Stomach (tissue), 4 donors: ENCODE results near the gene FLRT2.

Source experiments
- EP300 ChIP-seq: sonication (generic); formaldehyde crosslinking; IDR thresholded peaks from one replicate; pipeline ENCODE4 v1.6.1; 2017; ENCODE audit warnings: antibody characterized with exemption
- POLR2A ChIP-seq, 4 donors: fragments of 450-650 bp; IDR thresholded peaks; one replicate each; pipeline ENCODE4 v1.6.1; 2016; ENCODE audit warnings: antibody characterized with exemption in 4 of 4, control low read depth in 2 of 4, mild to moderate bottlenecking in 1 of 4, moderate library complexity in 1 of 4
- POLR2AphosphoS5 ChIP-seq, 3 donors: sonication (generic); formaldehyde crosslinking; IDR thresholded peaks; one replicate each; pipeline ENCODE4 v1.6.1; 2016; ENCODE audit warnings: antibody characterized with exemption in 3 of 3
- TF ChIP-seq, protein P1 (sequence below), 7 experiments: fragments of 450-650 bp in 4 of 7; fragments of 200-600 bp in 3 of 7; sonication (generic) in 3 of 7; IDR thresholded peaks; one replicate each; pipeline ENCODE4 v1.5.1; 2016 to 2019; ENCODE audit warnings: antibody characterized with exemption in 7 of 7, control low read depth in 2 of 7, mild to moderate bottlenecking in 1 of 7

- TF ChIP-seq EP300 (no peak), POLR2A (IDR thresholded peaks at IDR 0.05) (no peak), POLR2AphosphoS5 (IDR thresholded peaks at IDR 0.05) (no peak)
- TF ChIP-seq, protein P1, sequence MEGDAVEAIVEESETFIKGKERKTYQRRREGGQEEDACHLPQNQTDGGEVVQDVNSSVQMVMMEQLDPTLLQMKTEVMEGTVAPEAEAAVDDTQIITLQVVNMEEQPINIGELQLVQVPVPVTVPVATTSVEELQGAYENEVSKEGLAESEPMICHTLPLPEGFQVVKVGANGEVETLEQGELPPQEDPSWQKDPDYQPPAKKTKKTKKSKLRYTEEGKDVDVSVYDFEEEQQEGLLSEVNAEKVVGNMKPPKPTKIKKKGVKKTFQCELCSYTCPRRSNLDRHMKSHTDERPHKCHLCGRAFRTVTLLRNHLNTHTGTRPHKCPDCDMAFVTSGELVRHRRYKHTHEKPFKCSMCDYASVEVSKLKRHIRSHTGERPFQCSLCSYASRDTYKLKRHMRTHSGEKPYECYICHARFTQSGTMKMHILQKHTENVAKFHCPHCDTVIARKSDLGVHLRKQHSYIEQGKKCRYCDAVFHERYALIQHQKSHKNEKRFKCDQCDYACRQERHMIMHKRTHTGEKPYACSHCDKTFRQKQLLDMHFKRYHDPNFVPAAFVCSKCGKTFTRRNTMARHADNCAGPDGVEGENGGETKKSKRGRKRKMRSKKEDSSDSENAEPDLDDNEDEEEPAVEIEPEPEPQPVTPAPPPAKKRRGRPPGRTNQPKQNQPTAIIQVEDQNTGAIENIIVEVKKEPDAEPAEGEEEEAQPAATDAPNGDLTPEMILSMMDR (IDR thresholded peaks at IDR 0.05), result no peak
Observed at GRCh38 chr14:85508863-85509262, 21.1 kb upstream of the FLRT2 start.
